IMR-90 (cell line): ENCODE measurements around the gene ABAT.

ENCODE experiments used
- CEBPB ChIP-seq: IDR thresholded peaks from 2 replicates; pipeline ENCODE4 v1.6.1; 2012; ENCODE audit warnings: low read depth, low read length, improper control_type of control experiment
- FOS ChIP-seq: fragments of 150-350 bp; IDR thresholded peaks from 2 replicates; pipeline ENCODE4 v1.6.1; 2016; ENCODE audit warnings: low read depth, low read length
- MAFK ChIP-seq: IDR thresholded peaks from 2 replicates; pipeline ENCODE4 v1.6.1; 2012; ENCODE audit warnings: low read depth, low read length, improper control_type of control experiment
- MAZ ChIP-seq: IDR thresholded peaks from 2 replicates; pipeline ENCODE4 v1.6.1; 2012; ENCODE audit warnings: low read depth, mild to moderate bottlenecking, low read length, improper control_type of control experiment, moderate library complexity, borderline replicate concordance
- MXI1 ChIP-seq: IDR thresholded peaks from 2 replicates; pipeline ENCODE4 v1.6.1; 2012; ENCODE audit warnings: low read depth, mild to moderate bottlenecking, low read length, moderate library complexity, borderline replicate concordance
- POLR2A ChIP-seq: IDR thresholded peaks from 2 replicates; pipeline ENCODE4 v1.6.1; 2012; ENCODE audit warnings: mild to moderate bottlenecking, low read depth, low read length
- RAD21 ChIP-seq: IDR thresholded peaks from 2 replicates; pipeline ENCODE4 v1.6.1; 2012; ENCODE audit warnings: low read length, improper control_type of control experiment
- RFX5 ChIP-seq: IDR thresholded peaks from 2 replicates; pipeline ENCODE4 v1.8.0; 2012; ENCODE audit warnings: low read depth, mild to moderate bottlenecking, low read length, moderate library complexity
- SMC3 ChIP-seq: fragments of 150-350 bp; IDR thresholded peaks from 2 replicates; pipeline ENCODE4 v1.6.1; 2016; ENCODE audit warnings: low read depth, mild to moderate bottlenecking, antibody characterized with exemption, low read length, moderate library complexity
- TF ChIP-seq, protein P1 (sequence below): fragments of 150-350 bp; IDR thresholded peaks from 2 replicates; pipeline ENCODE4 v1.6.1; 2016; ENCODE audit warnings: low read depth, mild to moderate bottlenecking, low read length, moderate library complexity, borderline replicate concordance
- TF ChIP-seq, protein P2 (sequence below): conservative IDR thresholded peaks from 2 replicates; pipeline ENCODE4 v1.5.1; 2012; ENCODE audit warnings: mild to moderate bottlenecking, low read depth, low read length, improper control_type of control experiment
- TF ChIP-seq, protein P3 (sequence below): fragments of 150-350 bp; IDR thresholded peaks from 2 replicates; pipeline ENCODE4 v1.6.1; 2017; ENCODE audit warnings: mild to moderate bottlenecking, antibody characterized with exemption, low read length, low read depth

DNA sequence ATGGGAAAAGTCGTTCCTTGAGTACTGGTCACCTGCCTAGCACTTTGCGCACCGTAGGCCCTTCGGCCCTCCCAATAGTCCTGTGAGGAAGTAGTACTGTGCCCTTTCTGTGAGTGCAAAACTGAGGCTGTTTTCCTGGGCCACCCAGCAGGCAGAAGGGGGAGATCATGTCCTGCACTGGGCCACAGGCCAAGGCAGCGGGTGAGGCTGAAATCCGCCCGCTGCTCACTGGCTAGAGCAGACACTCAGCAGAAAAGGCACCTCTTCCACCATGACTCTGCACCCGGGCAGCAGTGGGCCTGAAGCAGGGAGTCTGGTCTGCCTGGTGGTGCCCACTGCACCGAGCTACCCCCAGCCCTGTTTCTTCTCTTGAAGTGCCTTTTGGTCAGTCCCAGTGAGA, 32.7 kb upstream of the ABAT start:
- TF ChIP-seq CEBPB, result no peak
- TF ChIP-seq, protein P1, sequence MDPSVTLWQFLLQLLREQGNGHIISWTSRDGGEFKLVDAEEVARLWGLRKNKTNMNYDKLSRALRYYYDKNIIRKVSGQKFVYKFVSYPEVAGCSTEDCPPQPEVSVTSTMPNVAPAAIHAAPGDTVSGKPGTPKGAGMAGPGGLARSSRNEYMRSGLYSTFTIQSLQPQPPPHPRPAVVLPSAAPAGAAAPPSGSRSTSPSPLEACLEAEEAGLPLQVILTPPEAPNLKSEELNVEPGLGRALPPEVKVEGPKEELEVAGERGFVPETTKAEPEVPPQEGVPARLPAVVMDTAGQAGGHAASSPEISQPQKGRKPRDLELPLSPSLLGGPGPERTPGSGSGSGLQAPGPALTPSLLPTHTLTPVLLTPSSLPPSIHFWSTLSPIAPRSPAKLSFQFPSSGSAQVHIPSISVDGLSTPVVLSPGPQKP, result no peak
- TF ChIP-seq, protein P2, sequence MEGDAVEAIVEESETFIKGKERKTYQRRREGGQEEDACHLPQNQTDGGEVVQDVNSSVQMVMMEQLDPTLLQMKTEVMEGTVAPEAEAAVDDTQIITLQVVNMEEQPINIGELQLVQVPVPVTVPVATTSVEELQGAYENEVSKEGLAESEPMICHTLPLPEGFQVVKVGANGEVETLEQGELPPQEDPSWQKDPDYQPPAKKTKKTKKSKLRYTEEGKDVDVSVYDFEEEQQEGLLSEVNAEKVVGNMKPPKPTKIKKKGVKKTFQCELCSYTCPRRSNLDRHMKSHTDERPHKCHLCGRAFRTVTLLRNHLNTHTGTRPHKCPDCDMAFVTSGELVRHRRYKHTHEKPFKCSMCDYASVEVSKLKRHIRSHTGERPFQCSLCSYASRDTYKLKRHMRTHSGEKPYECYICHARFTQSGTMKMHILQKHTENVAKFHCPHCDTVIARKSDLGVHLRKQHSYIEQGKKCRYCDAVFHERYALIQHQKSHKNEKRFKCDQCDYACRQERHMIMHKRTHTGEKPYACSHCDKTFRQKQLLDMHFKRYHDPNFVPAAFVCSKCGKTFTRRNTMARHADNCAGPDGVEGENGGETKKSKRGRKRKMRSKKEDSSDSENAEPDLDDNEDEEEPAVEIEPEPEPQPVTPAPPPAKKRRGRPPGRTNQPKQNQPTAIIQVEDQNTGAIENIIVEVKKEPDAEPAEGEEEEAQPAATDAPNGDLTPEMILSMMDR, result no peak
- TF ChIP-seq SMC3, result no peak
- no peak for TF ChIP-seq MAZ
- no peak for TF ChIP-seq MAFK
- TF ChIP-seq, protein P3, sequence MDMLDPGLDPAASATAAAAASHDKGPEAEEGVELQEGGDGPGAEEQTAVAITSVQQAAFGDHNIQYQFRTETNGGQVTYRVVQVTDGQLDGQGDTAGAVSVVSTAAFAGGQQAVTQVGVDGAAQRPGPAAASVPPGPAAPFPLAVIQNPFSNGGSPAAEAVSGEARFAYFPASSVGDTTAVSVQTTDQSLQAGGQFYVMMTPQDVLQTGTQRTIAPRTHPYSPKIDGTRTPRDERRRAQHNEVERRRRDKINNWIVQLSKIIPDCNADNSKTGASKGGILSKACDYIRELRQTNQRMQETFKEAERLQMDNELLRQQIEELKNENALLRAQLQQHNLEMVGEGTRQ, result no peak
- no peak for TF ChIP-seq MXI1
- no peak for TF ChIP-seq POLR2A
- no peak for TF ChIP-seq RAD21
- TF ChIP-seq FOS, result no peak
- no peak for TF ChIP-seq RFX5
